NCI-H226 (cell line): Measurements from ENCODE around the gene ADARB2.
"Not testable (repeated sequence)": the region's sequence is repeated elsewhere in the genome, so short reads cannot be mapped to it uniquely, and the experiment has no call there.

Source experiments
- DNase-seq: peaks from one replicate; pipeline ENCODE4 v3.0.0-alpha.2; 2015

The ADARB2 gene

GRCh38 chr10:1328161-1328823 is 409.0 kb downstream of the ADARB2 start:
- DNase-seq, result no peak

- DNase-seq, result no peak
Observed at GRCh38 chr10:1327759-1328158, 409.6 kb downstream of the ADARB2 start.

GRCh38 chr10:1326514-1326913 is 410.8 kb downstream of the ADARB2 start:
- DNase-seq, result not testable (repeated sequence)

- DNase-seq, result no peak
Observed at GRCh38 chr10:1324903-1325302, 412.4 kb downstream of the ADARB2 start.

- DNase-seq, result no peak
Observed at GRCh38 chr10:1323951-1324350, 413.4 kb downstream of the ADARB2 start.

- DNase-seq, result no peak
Observed at GRCh38 chr10:1320739-1321320, 416.5 kb downstream of the ADARB2 start.

- DNase-seq, result no peak
Observed at GRCh38 chr10:1316809-1317143, 420.5 kb downstream of the ADARB2 start.

- DNase-seq, result no peak
Observed at GRCh38 chr10:1316121-1316808, 421.1 kb downstream of the ADARB2 start.

GRCh38 chr10:1315178-1315577 is 422.1 kb downstream of the ADARB2 start:
- DNase-seq, result no peak

- DNase-seq, result no peak
Observed at GRCh38 chr10:1311726-1312125, 425.6 kb downstream of the ADARB2 start.

- no peak for DNase-seq
Observed at GRCh38 chr10:1310271-1310789, 427.0 kb downstream of the ADARB2 start.

- no peak for DNase-seq
Observed at GRCh38 chr10:1309617-1310270, 427.6 kb downstream of the ADARB2 start.

GRCh38 chr10:1308962-1309616 is 428.2 kb downstream of the ADARB2 start:
- DNase-seq, result no peak

- no peak for DNase-seq
Observed at GRCh38 chr10:1308173-1308961, 429.0 kb downstream of the ADARB2 start.

GRCh38 chr10:1301143-1301542 is 436.2 kb downstream of the ADARB2 start:
- no peak for DNase-seq

GRCh38 chr10:1300218-1300617 is 437.1 kb downstream of the ADARB2 start:
- DNase-seq, result no peak

GRCh38 chr10:1299041-1299726 is 438.1 kb downstream of the ADARB2 start:
- no peak for DNase-seq

- no peak for DNase-seq
Observed at GRCh38 chr10:1297566-1298301, 439.6 kb downstream of the ADARB2 start.

GRCh38 chr10:1295756-1296480 is 441.4 kb downstream of the ADARB2 start:
- no peak for DNase-seq

GRCh38 chr10:1294748-1295147 is 442.6 kb downstream of the ADARB2 start:
- no peak for DNase-seq
